ENCODE measurements around the gene CTPS2.

GRCh38 chrX:16687514-16687913 lies 25.0 kb downstream of the CTPS2 start:
- no peak for TF ChIP-seq CTCF (IDR thresholded peaks at IDR 0.05)
- TF ChIP-seq POLR2A (IDR thresholded peaks at IDR 0.05) = no peak
- TF ChIP-seq POLR2AphosphoS5 (IDR thresholded peaks at IDR 0.05) = no peak

All from breast epithelium (tissue), 3 donors.